ENCODE measurements around the gene SAP30L. TPM values are rescaled to one million over a fixed set of nuclear protein-coding genes. Genes with fewer than 3 reads are reported as not detected.

SAP30L gene
- total and polyA plus RNA-seq, 2 of the 13 experiments (the other 11 are each of a cell fraction or from before 2014, with no cell fraction given), result 27.9 to 37.2 TPM

- CTCF ChIA-PET (ENCODE audit: low intra/inter-chr PET ratio, low total read pairs), result no interaction called here
- Histone ChIP-seq H3K27me3 (ENCODE audit: control insufficient read depth in 1 of 2, insufficient read depth in 2 of 2, low read length in 2 of 2) (no peaks in the 10 kb centered on the region), H3K79me2 (ENCODE audit: insufficient read depth, low read length) (no peaks in the 10 kb centered on the region), H3K9ac (ENCODE audit: insufficient read depth, low read depth, low read length) (no peak overlapping the region), H4K20me1 (ENCODE audit: insufficient read depth, low read length) (no peaks in the 10 kb centered on the region), H3K4me1 (ENCODE audit: insufficient read depth, low read length) (peaks cover 7% of the 10 kb centered on the region; the same call in 1 of the 2 replicates), H3K9me3 (ENCODE audit: low read length) (no peaks in the 10 kb centered on the region), H3K4me2 (ENCODE audit: low read depth, low read length) (no peak overlapping the region), H3K36me3 (replicated peaks in 1 of 2; ENCODE audit: control insufficient read depth in 1 of 2, insufficient read depth in 2 of 2, low read length in 2 of 2) (no peaks in the 10 kb centered on the region), H2AFZ (ENCODE audit: low read length) (no peak overlapping the region), H3K27ac (ENCODE audit: extremely low read length, insufficient read depth, low read length) (no peak overlapping the region), H3K4me3 (replicated peaks in 1 of 3; ENCODE audit: insufficient read depth in 1 of 3, low read depth in 2 of 3, low read length in 3 of 3) (no peak overlapping the region)
- DNase-seq (ENCODE audit: low spot score) (no peak), FAIRE-seq (no peak), ATAC-seq (no peak)
- WGBS (ENCODE audit: low lambda C conversion rate), result 94% methylated on average over 1 of the region's 1 CpG
- intact Hi-C loops (cut with micrococcal nuclease; ENCODE audit: unreplicated experiment) (no loop called here), in situ Hi-C loops (cut with HindIII; ENCODE audit: extremely low pct_ligation_motif_present, low pct_unique_long_range_greater_than_20kb) (no loop called here)
- POLR2A ChIA-PET, result no interaction called here
- no peak for TF ChIP-seq NCOA5 (CRISPR knock-in tag; IDR thresholded peaks at IDR 0.05)
- TF ChIP-seq ZFY (CRISPR knock-in tag; IDR thresholded peaks at IDR 0.05), result no peak
- TF ChIP-seq, protein P1, sequence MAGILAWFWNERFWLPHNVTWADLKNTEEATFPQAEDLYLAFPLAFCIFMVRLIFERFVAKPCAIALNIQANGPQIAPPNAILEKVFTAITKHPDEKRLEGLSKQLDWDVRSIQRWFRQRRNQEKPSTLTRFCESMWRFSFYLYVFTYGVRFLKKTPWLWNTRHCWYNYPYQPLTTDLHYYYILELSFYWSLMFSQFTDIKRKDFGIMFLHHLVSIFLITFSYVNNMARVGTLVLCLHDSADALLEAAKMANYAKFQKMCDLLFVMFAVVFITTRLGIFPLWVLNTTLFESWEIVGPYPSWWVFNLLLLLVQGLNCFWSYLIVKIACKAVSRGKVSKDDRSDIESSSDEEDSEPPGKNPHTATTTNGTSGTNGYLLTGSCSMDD (CRISPR knock-in tag; IDR thresholded peaks at IDR 0.05), result no peak
- TF ChIP-seq ZBTB39 (CRISPR knock-in tag; IDR thresholded peaks at IDR 0.05), result no peak
- no peak for TF ChIP-seq ZNF451 (CRISPR knock-in tag; IDR thresholded peaks at IDR 0.05)
- TF ChIP-seq ZNF274 (CRISPR knock-in tag; IDR thresholded peaks at IDR 0.05), result no peak
- no peak for TF ChIP-seq TRIM22 (IDR thresholded peaks at IDR 0.05)
- no peak for TF ChIP-seq FOXO4 (CRISPR knock-in tag; conservative IDR thresholded peaks at IDR 0.05)
- TF ChIP-seq CREB3 (CRISPR knock-in tag; IDR thresholded peaks at IDR 0.05), result no peak
- no TSS peak for BruUV-seq (replicated peaks)
Observed at GRCh38 chr5:154429341-154429740, 16.5 kb upstream of the SAP30L start.
